Suppressor macrophage treated with lipopolysaccharide for 1 hour (primary cell): ENCODE measurements around the gene GRIN2A.

Experiments
- DNase-seq, 3 donors: peaks; one replicate each; pipeline ENCODE4 v3.0.0-alpha.2; 2020 to 2022

The GRIN2A gene

DNA sequence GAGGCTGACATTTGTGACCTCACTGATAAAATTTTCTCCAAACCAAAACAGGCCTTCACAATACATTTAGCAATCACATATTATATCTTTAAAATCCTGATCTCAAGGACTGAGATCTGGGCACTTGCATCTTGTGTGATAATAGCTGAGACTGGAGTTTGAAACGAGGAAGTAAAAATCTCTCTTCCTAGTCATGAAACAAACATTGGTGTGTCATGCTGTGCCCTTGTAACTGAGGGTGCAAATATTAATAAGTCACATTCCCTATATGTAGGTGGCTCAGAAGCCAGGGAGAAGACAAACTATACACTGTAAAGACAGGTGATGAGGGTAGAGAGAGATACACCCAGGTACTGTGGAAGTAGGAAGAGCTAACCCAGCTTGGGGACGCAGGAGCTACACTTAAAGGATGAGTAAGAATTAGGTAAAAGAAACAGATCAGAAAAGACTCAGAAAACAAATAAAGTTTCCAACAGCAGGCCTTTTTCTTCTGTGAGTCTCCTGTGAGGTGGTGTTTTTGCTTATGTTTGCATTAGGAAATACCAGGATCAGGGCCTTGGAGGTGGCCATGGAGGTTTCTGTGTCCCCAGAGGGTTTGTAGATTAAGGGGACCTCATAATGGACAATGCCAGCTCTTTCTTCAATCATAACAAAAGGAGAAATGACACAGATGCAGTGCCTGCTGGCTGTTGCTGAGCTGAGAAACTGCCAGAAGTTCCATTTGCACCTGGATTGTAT lies 335.7 kb downstream of the GRIN2A start:
- DNase-seq = no peak

GRCh38 chr16:9845661-9846361 lies 336.4 kb downstream of the GRIN2A start:
- no peak for DNase-seq

- DNase-seq = peak in 1 of 3 donors; percentile 13
Measured at GRCh38 chr16:9844361-9844760, 337.9 kb downstream of the GRIN2A start.

- no peak for DNase-seq
Measured at GRCh38 chr16:9843424-9844018, 338.7 kb downstream of the GRIN2A start.

DNA sequence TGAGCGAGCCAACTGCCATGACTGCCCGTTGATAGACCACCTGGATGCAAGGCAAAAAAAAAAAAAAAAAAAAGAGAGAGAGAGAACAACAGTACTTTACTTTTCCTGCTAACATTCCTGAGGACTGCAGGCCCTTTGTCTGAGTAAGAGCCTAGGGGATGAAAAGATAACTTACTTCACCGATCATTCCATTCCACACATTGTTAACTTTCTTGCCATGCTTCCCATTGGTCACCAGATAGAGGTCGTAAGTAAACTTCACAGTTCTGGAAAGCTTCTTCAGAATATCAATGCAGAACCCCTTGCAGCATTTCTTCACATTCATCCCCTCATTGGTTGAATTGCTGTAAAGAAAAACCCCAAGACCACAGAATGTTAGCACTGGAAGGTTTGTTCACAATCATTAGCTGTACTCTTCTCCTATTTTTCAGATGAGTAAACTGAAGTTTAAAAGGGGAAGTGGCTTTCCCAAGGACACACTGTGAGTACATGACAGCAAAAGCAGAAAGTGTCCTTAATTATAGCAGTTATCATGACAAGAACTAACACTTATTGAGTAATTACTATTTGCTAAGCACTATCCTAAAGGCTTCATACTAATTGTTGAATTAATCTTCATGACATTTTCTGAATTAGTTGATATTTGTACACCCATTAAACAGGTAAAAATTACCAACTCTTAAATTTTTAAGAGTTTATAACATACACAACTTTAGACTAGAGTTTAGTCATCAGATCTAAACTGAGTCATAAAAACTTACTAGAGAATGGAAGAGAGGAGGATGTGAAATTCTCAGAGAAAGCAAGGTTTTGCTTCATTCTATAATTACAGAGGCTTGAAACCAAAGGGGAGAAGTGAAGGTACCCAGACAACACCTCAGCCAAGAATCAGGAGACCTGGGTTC lies 341.2 kb downstream of the GRIN2A start:
- no peak for DNase-seq

GRCh38 chr16:9837481-9837880 lies 344.7 kb downstream of the GRIN2A start:
- DNase-seq = no peak

GRCh38 chr16:9836118-9836736 lies 346.0 kb downstream of the GRIN2A start:
- DNase-seq = peak in 2 of 3 donors; percentile 11 to 21

DNA sequence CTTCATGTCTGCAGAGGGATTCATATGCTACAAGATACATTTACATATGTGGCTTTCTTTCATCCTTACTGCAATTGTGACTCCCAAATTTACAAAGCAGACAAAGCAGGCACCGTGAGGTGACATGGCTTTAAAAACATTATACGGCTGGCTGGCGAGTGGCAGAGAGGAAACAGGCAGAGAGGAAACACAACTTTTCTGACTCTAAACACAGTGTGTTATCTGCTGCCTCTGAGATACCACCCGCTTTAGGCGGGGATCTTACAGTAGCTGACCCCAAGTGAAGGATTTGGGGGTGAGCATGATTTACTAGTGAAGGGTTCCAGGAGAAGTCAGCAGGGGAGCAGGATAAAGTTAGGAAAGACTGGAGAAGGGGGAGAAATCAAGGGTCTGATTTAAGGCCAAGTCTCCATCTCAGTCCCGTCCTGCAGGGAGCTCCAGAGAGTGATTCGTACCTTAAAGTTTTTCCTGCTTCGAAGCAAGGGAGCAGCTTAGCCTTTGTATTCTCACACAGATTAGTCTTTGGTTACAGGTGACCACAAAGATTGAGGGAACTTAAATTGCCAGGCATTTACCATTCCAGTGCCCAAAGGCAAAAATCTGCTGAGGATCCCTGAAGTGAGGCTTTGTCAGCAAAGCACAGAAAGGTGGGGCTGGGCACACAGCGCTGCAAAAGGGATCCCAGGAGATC lies 355.0 kb downstream of the GRIN2A start:
- no peak for DNase-seq

DNA sequence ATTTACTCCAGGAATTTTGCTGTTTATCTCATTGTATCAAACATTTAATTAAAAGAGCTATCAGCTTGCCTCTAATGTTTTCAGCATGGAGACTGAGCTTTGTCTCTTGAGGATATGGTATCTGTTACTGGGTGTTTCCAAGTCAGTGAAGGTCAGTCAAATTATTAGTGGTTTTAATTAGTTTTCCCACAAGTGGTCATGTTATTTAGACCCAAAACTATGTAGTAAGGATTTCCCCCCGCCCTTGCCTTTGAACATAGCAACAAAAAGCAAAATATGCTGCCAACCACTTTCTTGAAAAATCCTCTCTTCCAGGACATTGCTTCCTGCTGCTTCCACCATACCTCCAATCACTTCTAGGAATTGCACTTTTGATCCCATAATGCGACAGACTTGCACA lies 355.6 kb downstream of the GRIN2A start:
- no peak for DNase-seq

DNA sequence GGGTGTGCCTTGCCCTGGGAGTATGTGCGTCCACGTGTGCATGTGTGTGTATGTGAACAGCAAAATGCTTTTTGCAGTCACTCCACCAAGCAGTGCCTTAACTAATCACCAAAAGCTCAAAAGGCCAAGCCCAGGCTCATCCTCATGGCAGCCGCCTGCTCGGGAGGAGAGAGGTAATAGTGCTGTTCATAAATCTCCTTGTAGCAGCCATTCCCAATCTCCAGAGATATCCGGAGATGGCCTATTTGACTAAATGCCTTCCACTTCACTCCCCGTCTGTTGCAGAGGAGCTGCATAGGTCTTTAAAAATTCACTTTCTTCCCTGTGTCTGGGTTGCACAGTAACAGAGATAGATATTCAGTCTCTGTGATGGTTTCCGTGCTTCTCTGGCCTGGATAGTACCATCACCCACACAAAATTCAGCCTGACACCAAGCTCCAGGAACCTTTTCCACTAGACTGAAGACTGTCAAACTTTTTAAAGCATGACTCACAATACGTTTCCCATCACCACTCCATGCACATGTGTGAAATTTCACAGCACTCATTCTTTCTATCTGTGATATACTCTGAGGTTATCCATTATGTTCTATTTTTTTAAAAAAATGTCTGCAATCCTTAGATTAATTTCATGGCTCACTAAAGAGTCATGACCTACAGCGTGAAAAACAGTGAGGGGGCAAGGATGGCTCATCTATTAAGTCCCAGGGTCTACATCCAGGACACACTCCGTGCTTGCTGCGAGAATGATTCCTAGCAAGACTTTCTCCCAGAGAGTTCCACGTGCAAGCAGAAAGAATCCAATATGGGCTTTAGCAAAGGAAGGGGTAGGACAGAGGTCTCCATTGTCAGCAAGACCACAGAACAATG lies 357.8 kb downstream of the GRIN2A start:
- DNase-seq = no peak

DNA sequence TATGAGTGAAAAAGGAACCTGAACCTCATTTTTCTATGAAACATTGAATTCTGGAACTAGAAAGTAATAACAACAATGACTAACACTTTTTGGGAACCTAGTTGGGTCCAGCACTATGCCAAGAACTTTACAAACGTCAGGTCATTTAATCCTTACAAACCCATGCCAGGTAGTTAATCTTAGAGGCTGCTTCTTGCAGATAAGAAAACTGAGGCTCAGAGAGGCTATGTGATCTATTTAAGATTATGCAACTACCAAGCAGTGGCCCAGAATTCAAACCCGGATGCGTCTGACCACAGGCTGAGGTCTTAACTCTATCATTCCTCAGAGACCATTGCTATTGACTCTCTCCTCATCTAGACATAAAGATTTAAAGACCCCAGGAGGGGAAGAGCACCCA lies 358.7 kb downstream of the GRIN2A start:
- DNase-seq = no peak

- no peak for DNase-seq
Measured at GRCh38 chr16:9821970-9822369, 360.3 kb downstream of the GRIN2A start.

DNA sequence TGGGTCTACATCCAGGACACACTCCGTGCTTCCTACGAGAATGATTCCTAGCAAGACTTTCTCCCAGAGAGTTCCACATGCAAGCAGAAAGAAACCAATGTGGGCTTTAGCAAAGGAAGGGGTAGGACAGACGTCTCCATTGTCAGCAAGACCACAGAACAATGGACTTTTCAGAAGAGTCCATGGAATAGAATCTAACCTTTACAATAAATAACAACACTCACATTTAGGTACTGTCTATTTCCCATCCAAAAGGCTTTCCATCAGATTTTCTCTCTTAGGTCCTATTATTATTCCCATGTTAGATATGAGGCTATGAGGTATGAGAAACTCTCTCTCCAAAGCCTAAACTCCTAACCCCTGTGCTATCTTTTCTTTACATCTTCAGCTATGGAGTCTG lies 360.9 kb downstream of the GRIN2A start:
- no peak for DNase-seq

- DNase-seq = no peak
Measured at GRCh38 chr16:9820476-9821246, 361.6 kb downstream of the GRIN2A start.

DNA sequence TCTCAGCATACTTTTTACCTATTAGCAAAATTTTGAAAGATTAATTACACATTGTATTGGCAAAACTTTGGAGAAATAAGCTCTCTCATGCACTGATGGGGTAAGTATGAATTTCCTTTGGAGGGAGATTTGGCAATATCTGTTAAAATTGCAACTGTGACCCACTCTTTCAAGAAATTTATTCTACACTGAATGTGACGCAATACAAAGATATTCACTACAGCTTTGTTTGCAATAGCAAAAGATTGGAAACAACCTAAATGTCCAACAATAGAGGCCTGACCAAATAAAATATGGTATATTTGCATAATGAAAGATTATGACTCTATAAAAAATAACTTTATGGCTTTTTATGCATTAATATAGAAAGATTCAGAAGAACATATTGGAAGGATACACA lies 363.5 kb downstream of the GRIN2A start:
- no peak for DNase-seq

DNA sequence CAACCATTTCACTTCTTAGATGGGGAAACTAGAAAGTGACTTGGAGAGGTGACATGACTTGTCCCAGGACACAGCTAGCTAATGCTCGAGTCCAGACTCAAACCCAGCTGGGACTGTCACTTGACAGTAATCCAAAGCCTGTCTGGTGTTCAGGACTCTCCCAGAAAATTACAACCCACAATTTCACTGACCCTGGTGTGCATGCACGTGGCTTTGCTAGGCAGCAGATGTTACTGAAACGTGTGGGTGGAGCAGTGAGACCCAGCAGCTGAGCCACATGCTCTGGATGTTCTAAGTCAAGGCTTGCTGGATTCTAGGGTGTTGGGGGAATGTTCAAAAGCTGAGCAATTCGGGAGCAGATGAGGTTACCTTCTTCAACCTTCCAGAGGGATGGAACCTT lies 364.6 kb downstream of the GRIN2A start:
- DNase-seq = no peak

- DNase-seq = no peak
Measured at GRCh38 chr16:9816644-9817043, 365.6 kb downstream of the GRIN2A start.

DNA sequence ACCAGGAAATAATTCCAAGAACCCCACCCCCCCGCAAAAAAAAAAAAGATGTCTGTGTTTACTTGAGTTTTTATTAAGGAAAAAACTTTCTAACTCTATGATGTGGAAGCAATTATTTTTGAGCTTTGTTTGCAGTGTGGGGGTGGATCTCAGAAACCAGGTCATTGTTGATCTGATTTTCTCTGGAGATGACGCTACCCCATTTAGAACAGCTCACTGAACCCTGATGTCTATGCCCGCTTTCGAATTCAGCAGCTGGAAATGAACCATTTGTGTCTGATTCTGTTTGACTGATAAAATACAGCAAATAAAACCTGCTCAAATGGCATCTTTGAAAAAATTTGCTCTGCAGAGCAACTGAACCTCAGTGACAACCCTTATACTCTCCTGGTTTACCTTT lies 368.6 kb downstream of the GRIN2A start:
- no peak for DNase-seq

DNA sequence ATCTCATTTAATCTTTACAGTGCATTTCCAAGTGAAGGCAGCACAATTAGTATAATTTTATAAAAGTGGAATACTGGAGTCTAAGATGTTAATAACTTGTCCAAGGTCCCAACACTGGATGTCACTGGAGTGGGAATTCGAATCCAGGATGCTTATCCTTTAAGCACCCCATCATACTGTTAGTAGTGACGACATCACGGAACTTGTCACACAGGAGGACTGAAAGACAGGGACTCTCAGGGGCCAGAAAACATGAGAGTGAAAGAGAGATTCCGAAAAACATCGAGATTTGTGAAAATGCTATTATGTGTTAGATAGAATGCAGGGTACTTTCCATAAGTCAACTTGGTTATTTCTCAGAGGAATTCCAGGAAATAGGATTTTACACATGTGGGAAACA lies 374.0 kb downstream of the GRIN2A start:
- no peak for DNase-seq

GRCh38 chr16:9807302-9807701 lies 374.9 kb downstream of the GRIN2A start:
- DNase-seq = no peak
